ENCODE measurements around the gene OR5AS1.
"Not testable (repeated sequence)": the region's sequence is repeated elsewhere in the genome, so short reads cannot be mapped to it uniquely, and the experiment has no call there.

The OR5AS1 gene

DNA sequence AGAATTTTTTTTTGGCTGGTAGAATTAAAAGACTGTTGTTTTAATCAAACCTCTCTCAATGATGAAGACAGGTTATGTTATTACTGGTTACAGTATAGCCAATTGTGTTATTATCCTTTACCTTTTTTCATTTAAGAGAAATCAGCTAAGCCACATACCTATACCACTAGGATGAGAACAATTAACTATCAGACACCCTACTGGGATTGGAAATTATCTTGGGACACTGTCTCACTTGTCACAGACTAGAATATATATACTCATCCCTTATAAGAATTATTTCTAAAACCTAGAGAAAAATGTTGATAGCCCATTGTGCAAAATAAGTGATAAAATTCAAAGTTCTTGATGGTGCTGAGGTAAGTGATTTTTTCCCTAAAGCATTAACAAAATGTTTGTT, at the start of gene OR5AS1:
Gene OR5AS1, plus strand, starts transcription at position 301 of the 400 bp plus-strand sequence. CDS start 2,765 bp downstream, outside the sequence.
- DNase-seq (ENCODE audit: low read depth): no peak

DNA sequence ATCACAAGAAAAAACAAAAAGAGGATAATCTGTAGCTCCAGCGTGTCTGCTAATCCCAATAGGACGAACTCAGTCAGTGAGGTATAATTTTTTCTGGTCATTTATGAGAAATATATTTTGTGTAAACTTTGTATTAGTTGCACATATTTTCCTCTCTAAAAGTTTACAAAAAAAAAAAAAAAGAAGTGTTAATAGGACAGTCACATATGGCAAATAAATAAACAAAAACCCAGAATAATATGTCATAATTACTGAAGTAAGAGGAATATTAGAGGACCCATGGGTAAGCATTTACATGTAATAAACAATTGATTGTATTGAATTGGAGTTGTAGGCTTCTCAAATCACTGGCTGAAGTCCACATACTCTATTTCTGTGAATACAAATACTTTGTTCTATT, 32.9 kb upstream of the OR5AS1 start, which contains the start of gene OR5F1:
Gene OR5F1, minus strand, starts transcription at position 101 of the 400 bp plus-strand sequence. Its CDS starts 0 bp downstream, at position 101.
- DNase-seq (ENCODE audit: low read depth): no peak

DNA sequence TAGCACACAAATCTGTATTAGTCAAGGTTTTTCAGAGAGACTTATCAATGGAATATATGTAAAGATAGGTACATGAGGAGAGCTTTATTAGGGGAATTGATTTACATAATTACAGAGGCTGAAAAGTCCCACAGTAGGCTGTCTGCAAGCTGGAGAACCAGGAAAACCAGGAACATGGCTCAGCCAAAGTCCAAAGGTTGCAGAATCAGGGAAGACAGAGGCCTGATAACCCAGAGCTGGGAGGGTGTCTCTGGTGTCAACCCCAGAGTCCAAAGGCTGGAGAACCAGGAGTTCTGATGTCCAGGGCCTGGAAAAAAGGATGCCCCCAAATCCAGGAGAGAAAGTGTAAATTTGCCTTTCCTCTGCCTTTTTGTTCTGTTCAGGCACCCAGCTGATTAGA, 16.7 kb upstream of the OR5AS1 start:
- no peak for DNase-seq (ENCODE audit: low read depth)

DNA sequence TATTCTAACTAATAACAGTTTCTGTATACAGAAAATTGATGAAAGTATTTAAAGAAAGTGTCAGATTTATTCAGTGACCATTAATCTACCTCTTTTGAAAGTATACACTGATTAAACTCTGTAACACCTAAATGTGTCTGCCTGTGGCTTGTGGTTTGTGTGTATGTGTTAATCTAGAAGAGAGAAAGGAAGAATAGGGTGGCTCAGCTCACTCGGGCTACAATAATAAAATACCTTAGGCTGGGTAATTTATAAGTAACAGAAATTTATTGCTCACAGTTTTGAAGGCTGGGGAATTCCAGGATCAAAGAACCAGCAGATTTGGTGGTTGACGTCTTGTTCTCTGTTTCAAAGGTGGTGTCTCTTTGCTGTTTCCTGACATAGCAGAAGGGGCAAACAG, 13.6 kb upstream of the OR5AS1 start:
- no peak for DNase-seq (ENCODE audit: low read depth)

DNA sequence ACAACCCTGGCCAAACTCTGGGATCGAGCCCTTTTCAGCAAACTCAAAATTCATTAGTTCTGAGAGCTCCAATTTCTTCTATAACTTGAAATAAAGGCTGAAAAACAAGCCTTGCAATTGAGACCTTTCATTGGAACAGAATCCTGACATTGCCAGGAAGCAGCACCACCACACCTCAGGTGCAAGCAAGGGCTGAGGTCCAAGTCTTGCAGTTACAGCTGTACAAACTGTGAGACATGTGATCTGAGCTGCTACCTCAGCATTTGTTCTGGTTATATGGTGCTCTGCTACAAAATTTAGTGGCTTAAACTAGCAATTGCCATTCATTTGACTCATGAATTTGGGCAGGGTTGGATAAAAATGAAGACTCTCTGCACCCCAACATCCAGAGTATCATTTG, 18.1 kb downstream of the OR5AS1 start:
- DNase-seq (ENCODE audit: low read depth): no peak

DNA sequence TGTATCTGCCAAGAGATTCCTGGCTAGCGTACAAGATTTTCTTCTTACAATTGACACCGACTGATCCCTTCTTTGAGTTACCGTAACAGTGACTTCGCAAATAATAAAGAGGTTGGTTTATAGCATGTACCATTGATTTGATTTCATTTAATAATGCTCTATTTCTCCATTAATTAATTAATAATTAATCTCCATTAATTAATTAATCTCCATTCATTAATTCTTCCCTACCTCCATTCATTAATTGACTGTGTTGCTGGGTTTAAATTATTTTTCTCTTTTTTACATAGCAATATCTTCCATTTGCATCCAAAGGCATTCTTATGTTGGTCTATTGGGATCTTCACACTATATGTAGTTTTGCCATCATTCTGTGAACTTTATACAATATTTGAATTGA, 21.0 kb downstream of the OR5AS1 start:
- no peak for DNase-seq (ENCODE audit: low read depth)

DNA sequence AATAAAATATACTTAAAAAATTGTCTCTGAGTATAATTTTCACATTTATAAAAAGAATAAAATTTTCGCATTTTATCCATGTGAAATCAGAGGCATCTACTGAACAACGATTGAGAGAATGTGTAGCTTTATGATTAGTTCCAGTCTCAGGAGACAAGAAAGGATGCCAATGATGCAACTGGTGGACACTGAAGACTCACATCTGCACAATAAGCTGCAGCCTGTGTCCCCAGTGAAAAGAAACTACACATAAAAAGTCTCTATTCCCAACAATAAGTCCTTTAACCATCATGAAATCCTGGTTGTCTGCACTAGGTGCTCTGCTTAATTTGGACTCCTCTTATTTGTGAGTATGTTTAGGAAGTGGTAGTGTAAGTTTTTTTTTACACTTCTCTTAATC, 22.0 kb downstream of the OR5AS1 start:
- DNase-seq (ENCODE audit: low read depth): no peak

DNA sequence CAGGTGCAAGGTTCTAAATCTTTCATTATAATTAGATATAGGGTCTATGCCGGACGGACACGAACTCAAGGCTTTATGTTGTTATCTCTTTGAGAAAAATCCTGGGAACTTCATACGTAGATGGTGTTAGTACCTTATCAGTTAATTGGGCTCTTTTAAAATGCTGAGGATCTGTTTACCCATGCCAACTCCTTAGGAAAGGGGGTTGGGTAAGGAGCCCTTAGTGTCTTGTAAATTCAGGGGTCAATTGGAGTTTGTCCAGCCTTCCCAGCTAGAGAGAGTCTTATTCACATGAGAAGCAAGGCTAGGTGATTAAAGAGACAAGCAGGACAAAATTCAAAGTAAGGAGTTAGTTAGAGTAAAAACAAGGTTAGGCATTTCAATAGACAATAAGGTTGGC, 28.9 kb downstream of the OR5AS1 start:
- DNase-seq (ENCODE audit: low read depth): not testable (repeated sequence)

DNA sequence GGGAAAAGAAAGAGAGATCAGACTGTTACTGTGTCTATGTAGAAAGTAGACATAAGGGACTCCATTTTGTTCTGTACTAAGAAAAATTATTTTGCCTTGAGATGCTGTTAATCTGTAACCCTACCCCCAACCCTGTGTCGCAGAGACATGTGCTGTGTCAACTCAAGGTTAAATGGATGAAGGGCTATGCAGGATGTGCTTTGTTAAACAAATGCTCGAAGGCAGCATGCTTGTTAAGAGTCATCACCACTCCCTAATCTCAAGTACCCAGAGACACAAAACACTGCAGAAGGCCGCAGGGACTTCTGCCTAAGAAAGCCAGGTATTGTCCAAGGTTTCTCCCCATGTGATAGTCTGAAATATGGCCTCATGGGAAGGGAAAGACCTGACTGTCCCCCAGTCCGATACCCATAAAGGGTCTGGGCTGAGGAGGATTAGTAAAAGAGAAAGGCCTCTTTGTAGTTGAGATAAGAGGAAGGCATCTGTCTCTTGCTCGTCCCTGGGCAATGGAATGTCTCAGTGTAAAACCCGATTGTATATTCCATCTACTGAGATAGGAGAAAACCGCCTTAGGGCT, 30.3 kb downstream of the OR5AS1 start:
- not testable (repeated sequence) for DNase-seq (ENCODE audit: low read depth)

DNA sequence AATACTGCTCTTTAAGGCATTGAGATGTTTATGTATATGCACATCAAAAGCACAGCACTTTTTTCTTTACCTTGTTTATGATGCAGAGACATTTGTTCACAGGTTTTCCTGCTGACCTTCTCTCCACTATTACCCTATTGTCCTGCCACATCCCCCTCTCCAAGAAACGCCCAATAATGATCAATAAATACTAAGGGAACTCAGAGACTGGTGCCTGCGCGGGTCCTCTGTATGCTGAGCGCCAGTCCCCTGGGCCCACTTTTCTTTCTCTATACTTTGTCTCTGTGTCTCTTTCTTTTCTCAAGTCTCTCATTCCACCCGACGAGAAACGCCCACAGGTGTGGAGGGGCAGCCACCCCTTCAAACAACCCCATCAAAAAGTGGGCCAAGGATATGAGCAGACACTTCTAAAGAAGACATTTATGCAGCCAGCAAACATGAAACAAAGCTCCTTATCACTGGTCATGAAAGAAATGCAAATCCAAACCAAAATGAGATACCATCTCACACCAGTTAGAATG, 30.9 kb downstream of the OR5AS1 start:
- DNase-seq (ENCODE audit: low read depth): not testable (repeated sequence)

DNA sequence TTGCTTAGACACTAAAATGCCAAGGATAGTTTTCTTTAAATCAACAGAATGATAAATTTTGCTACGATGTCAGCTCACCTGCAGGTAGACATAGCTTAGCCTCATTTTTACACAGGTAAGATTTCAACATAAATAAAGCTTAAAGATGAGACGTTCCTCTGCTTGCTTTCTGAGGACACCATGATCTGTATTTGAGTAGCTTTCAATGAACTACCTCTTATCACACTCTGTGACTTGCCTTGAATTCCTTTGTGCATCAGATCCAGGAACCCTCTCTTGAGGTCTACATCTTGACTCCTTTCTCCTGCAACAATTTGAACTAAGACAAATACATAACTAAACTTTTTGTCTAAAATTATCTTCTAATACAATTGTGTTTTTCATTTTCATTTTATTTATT, 39.5 kb downstream of the OR5AS1 start:
- no peak for DNase-seq (ENCODE audit: low read depth)
